SW480 (cell line): Measurements from ENCODE around the gene GPRC5A.

ENCODE experiments used
- DNase-seq: peaks from one replicate; pipeline ENCODE4 v3.0.0-alpha.2; 2016; ENCODE audit warnings: low spot score

GPRC5A gene

DNA sequence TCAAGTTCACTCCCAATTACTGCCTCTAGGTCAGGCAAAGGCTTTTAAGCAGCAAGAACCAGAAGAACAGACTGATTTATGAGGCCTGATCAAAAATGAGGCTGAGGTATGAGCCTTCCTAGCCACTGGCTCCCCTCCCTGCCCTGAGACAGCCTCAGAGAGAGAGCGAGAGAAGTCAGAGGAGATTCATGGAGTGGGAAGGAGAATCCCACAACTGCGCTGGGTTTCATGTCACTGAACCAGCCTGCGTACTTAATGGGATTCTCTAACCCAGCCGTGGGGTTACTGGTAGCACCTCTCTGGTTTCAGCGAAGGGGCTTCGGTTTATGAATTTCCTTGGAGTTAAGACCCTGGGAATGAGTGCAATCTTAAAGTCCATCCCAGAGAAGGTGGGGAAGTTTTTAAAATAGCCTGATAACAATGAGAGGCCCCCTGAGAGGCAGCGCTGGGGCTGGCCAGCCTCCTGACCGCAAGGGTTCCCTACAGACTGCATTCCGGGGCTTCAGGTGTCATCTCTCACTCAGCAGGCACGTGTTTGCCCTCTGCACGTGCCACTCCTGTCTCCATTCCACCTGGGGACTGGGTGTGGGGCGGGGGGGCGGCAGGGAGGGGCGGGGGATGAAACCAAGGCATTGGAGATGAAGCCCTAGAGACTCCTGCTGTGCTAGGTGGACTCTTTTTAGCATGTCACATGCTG lies 6.1 kb upstream of the GPRC5A start:
- DNase-seq: peak; percentile 96

DNA sequence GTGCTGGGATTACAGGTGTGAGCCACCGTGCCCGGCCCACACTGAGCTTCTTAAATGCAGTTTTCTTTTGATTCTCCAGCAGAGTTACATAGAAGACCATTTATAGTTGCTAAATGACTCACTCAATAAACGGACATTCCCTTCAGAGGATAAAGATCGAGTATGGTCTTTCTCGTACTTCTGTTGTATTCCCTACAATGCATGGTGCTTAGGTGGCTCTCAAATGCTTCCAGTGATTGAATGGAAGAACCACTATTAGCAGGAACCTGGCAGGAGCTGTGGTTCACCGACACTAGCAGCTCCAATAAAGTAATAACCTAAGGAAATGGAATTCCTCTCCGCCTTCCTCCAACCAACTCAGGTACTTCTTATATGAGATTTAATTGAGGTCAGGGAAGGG lies 3.9 kb upstream of the GPRC5A start:
- DNase-seq: peak; percentile 44

DNA sequence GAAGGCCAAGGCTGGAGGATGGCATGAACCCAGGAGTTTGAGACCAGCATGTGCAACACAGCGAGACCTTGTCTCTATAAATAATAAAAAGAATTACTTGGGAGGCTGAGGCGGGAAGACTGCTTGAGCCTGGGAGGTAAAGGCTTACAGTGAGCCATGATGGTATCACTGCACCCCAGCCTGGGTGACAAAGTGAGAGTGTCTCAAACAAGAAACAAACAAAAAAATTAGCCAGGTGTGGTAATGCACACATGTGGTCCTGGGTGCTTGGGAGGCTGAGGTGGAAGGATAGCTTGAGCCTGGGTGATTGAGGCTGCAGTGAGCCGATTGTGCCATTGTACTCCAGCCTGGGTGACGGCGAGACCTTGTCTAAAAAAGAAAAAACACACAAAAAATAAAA lies 1.7 kb upstream of the GPRC5A start:
- no peak for DNase-seq

DNA sequence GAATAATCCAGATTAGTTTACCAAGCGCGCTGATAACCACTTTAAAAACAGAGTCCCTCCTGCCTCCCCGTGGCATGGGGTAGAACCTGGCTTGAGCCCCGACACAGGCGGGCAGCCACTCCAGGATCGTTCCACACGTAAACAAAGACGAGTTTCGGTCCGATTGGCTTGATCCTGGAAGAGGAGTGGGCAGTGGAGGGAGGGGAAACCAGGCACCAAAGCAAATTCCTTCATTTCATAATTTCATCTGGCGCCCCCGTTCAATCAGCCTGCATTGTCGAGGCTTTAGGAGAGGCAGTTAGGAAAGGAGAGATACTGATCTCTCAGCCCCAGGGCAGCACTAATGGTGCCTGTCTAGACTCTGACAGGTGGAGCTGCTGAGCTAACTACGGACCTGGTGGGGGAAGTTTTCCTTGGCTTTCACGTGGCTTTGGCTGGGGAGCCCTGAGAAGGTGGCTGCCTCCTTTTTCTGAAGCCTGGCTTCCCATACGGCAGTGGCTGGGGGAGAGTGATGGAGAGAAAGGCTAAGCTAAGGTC lies 751 bp upstream of the GPRC5A start:
- peak; percentile 92 for DNase-seq

DNA sequence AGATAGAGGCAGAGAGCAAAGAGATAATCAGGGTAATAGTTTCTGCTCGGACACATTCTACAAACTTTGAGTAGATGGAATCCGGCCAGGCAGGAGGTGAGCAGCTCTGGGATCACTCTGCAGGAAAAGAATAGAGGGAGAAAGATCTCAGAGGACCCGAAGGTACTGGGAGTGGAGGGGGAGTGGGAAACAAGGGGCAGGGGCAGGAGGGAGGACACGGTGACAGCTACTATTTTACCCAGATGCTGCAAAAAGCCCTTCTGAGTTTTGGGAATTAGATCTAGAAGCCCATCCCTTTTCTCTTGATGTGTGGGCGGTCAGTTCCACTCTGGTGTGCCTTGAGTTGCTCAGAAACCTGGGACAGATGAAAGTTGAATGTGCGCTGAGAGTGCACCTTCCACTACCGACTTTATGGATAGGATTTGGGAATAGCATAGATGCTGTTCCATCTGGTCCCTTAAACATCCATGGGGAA lies 556 bp downstream of the GPRC5A start:
- DNase-seq: peak; percentile 56

DNA sequence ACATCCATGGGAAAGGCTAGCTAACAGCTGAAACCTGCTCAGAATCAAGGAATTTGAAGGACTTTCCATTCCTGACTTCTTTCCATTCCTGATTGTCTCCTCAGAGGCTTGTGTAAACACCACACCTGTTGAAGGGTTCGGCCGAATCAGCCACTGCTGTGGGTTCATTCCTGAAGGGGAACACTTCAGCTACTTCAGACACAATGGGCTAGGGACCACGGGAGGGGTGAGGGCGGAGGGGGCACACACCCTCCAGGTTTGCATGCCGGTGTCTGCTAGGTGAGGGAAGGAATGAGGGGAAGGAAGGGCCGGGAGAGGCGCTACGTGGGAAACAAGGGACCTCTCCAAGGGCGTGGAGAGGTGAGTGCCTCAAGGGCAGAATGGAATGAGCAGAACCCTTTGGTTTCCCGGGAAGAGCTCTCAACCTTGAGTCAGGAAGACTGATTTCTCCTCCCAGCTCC lies 1.3 kb downstream of the GPRC5A start:
- no peak for DNase-seq

DNA sequence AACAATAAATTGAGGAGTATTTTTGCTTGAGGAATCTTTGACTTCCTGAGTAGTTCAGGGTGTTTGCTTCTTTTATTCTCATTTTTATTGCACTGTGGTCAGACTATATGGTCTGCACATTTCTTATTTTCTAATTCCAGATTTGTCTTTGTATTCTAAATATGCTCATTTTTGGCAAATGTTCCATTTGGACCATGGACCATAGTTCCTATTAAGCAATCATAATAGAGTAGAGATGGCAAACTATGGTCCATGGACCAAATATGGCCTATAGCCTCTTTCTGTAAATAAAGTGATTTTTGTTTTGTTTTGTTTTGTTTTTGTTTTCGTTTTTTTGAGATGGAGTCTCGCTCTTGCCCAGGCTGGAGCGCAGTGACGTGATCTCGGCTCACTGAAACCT lies 2.1 kb downstream of the GPRC5A start:
- no peak for DNase-seq

DNA sequence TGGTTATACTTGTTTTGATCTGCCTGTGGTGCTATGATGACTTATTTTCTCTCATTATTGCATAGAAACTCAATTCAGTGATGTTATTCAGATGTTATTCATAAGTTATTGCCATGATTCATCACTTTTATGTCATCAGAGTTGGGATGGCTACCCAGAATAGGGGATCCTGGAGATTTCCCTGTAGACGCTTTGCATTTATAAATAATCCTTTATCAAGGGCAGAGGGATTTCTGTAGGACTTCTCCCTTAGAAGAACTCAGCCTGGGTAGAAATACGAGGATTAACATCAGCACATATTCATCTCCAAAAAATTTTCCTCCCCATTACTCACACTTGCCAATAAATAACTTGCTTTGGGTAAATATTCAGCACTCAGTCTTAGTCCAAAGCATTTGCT lies 4.9 kb downstream of the GPRC5A start:
- no peak for DNase-seq

DNA sequence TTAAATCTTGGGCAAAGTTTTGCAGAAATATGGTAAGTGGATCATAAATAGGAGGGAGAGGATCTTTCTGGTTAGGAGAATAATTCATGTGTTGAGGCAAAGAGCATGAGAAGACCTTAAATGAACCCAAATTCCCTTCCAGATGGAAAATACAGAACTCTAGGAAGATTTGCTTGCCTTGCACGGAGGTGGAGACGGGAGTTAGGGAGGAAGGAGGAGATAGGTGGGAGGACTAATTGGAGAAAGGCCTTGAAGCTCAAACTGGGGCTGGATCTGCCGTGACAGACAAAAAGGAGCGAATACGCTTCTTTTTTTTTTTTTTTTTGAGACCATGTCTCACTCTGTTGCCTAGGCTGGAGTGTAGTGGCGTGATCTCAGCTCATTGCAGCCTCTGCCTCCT lies 5.9 kb downstream of the GPRC5A start:
- DNase-seq: no peak

DNA sequence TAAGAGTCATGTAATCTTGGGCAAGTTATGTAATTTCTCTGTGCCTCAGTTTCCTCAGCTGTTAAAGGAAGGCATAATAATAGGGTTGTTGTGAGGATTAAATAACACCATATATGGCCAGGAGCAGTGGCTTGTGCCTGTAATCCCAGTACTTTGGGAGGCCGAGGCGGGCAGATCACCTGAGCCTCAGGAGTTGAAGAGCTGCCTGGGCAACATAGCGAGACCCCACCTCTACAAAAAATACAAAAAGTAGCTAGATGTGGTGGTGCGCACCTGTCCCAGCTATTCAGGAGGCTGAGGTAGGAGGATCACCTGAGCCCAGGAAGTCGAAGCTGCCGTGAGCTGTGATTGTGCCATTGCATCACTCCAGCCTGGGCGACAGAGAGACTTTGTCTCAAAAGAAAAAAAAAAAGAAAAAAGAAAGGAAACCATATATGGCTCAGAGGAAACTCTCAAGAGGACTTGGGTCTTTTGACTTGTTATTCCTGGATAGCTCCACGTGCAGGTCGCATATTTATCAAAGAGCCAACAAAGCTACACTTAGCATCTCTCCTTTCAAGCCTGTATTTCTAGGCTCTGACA lies 6.9 kb downstream of the GPRC5A start:
- DNase-seq: no peak

DNA sequence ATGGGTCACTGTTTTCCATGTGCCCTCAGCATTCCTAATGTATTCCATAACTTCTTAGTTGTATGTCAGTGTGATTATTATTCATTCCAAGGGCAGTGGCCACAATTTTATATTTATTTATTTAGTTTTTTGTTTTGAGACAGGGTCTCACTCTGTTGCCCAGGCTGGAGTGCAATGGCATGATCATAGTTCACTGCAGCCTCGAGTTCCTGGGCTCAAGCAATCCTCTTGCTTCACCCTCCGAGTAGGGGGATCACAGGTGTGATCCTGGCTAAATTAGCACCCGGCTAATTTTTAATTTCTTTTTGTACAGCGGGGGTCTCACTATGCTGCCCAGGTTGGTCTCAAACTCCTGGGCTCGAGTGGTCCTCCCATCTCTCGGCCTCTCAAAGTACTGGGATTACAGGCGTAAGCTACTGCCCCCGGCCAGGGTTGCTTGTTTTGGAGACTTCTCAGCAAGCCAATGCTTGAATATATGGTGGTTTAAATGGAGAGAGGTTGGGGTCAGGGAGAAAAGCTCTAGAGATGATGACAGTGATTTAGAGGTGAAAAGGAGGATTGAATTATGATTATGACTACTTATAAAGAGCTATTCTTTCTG lies 7.6 kb downstream of the GPRC5A start:
- DNase-seq: no peak

DNA sequence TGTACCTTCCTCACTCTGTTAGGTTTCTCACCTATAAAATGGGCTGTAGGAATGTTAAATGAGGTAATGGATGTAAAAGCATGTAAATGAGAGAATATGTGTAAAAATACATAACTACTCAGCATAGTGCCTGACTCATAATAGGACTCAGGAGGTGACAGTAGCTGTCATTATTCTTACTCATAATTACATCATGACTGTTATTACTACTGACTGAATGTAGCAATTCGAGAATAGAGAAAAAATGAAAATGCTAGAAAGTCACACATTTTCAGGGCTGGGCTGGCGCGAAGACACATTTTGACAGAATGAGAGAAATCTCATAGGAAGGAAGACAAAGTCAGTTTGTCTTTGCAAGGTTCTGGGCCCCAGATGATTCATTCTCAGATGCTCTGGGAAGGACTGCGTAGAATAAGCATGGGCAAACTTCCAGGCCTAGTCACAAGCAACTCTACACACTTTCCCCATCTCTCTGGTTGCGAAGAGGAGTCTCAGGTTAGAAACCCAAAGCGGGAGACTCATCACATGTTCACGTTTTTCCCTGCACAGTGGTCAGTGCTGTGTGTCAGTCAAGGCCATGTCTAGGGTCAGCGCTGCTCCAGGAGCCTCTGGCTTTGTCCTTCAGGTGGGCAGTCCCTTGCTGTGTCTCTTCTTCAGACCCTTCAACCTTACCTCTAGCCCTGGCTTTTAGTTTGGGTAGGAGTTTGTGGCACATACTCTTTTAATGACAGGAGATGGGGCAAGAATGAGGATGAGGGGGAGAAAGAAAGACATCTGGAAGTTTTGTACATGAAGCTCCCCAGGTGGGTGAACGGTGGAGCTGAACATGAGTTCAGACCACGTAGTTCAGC lies 8.4 kb downstream of the GPRC5A start:
- DNase-seq: peak; percentile 86

DNA sequence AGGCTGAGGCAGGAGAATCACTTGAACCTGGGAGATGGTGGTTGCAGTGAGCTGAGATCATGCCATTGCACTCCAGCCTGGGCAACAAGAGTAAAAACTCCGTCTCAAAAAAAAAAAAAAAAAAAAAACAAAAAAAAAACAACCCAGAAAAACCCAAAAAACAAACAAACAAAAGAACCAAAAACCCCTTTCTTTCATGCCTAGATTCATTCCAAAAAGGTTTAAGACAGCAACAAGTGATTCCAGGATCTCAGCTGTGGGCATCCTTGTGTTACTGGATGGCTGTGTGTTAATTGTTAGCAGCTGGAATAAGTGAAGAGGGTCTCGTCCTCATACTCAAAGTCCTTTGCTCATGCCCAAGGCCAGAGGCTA lies 9.4 kb downstream of the GPRC5A start:
- no peak for DNase-seq

DNA sequence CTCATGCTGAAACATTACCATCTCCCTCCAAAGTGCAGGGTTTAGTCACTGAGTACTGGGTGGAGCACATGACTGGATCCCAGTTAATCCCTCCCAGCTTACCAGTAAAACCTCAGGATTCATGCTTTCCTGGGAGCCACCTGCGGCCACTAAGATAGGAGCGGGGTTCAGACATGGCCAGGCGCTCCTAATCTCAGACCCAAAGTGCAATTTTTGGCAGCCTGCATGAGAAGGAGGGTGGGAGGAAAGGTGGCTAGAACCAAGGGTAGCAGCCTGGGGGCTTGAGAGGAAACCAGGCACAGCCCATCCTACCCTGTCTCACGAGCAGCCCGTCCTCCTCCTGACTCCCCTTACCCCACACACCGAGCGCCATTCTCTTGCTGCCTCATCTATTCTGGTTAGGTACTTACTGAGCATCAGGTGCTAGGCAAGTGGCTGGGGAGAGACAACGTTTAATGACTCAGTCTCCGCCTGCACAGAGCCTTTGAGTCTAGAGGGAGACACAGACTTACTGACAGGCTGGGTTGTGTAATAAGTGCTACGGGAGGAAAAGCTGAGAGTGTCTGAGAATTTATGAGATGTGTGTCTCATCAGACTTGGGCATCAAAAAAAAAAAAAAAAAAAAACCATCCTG lies 9.9 kb downstream of the GPRC5A start:
- DNase-seq: peak; percentile 89

DNA sequence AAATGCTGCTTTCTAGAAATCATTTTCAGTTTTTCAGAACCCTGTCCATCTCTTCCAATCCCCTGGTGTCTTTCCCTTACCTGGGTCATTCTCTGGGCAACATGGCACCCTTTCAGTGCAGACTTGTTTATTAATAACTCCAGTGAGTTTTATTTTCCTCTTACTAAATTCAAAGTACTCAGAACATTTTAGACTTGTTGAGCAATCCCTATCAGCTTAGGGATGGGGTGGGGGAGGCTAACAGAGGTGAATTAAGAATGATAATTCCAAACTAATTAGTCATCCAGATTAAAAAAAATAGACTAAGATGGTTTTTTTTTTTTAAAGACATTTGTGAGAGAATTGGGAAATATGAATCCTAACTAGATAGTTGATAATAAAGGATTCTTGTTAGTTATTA lies 10.7 kb downstream of the GPRC5A start:
- DNase-seq: peak; percentile 67

DNA sequence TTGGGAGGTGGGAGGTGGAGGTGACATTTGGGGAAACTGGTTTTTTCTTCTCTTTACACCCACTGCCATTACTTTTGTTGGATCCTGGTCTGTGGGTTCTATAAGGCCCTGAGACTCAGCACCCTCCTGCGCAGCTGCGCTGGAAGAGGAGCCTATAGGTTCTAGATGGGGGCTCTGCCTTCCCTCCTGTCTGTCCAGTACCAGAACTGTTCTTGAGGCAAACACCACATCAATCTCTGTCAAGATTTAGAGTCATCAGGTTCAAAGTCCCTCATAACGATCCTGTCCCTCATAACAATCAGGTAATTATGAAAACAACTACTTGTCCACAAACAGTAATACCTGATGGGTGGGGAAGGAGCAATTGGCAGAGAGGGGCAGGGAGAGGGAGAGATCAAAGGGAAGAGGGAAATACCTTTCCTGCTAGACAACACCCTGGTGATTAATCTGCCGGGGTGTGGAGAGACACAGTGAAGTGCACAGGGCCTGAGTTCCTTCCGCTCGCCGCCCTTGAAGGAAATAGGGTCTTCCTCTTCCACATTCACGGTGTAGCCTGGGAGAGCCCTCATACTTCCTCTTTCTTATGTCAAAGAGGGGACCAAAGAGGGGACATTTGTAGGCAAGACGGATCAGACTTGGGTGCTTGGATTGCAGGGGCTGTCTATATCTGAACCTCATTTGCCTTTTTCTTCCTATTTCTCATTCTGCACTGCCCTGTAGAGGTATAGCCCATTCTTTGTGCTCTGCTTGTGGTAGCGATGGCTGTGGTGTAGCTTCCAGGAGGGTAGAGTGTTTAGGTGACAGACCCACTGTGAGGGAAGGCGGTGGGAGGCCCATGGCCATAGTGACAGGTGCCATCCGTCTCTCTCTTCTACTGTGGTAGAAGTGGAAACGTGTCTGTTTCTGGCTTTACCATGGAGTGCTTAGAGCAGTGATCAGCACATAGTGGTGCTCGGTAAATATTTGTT lies 12.6 kb downstream of the GPRC5A start:
- peak; percentile 100 for DNase-seq

DNA sequence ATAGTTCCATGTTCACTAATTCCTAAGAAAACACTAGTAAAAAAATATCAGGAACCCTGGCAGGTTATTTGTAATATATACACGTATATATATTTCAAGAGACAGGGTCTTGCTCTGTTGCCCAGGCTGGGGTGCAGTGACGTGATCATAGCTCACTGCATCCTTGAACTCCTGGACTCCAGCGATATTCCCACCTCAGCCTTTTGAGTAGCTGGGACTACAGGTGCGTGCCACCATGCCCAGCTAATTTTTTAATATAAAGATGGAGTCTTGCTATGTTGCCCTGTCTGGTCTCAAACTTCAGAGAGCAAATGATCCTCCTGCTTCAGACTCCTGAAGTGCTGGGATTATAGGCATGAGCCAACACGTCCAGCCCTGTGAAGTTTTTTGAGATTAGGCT lies 16.2 kb downstream of the GPRC5A start:
- no peak for DNase-seq

DNA sequence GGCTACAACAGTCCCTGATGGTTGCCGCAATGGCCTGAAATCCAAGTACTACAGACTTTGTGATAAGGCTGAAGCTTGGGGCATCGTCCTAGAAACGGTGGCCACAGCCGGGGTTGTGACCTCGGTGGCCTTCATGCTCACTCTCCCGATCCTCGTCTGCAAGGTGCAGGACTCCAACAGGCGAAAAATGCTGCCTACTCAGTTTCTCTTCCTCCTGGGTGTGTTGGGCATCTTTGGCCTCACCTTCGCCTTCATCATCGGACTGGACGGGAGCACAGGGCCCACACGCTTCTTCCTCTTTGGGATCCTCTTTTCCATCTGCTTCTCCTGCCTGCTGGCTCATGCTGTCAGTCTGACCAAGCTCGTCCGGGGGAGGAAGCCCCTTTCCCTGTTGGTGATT lies 16.9 kb downstream of the GPRC5A start:
- DNase-seq: no peak

DNA sequence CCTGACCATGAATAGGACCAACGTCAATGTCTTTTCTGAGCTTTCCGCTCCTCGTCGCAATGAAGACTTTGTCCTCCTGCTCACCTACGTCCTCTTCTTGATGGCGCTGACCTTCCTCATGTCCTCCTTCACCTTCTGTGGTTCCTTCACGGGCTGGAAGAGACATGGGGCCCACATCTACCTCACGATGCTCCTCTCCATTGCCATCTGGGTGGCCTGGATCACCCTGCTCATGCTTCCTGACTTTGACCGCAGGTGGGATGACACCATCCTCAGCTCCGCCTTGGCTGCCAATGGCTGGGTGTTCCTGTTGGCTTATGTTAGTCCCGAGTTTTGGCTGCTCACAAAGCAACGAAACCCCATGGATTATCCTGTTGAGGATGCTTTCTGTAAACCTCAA lies 17.3 kb downstream of the GPRC5A start:
- no peak for DNase-seq

DNA sequence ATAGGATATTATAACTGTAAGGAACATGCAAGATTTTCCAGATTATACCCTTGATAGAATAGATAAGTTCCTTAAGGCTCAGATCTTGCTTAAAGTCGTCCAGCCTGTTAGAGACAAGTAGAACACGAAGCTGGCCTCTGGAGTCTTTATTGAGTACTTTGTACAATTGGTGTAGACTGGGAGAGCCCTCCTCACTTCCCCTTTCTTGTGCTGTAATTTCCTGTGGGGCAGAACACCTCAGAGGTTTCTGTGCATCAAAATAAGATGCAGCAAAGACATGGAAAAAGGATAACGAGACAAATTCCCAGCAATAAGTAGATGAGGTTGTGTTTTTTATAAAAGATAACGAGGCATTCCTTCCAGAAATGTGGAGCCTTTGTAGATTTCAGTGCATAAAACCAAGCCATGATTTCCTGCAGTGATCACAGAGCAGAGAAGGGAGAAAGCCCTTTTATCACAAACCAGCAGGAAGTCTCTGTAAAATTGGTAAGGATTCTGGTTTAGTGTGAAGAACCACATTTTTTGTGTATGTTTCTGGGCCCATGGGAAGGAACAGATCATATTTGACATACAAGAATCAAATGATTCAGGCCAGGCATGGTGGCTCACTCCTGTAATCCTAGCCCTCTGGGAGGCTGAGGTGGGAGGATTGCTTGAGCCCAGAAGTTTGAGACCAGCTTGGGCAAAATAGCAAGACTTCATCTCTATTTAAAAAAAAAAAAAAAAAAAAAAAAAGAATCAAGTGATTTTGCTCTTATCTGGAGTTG lies 18.0 kb downstream of the GPRC5A start:
- no peak for DNase-seq
